ENCODE results near the gene TOM1L1. TPM values are rescaled to one million over a fixed set of nuclear protein-coding genes. Genes with fewer than 3 reads are reported as not detected.

The TOM1L1 gene
- total RNA-seq, 1 donor from 2014 or later = 107 TPM

DNA sequence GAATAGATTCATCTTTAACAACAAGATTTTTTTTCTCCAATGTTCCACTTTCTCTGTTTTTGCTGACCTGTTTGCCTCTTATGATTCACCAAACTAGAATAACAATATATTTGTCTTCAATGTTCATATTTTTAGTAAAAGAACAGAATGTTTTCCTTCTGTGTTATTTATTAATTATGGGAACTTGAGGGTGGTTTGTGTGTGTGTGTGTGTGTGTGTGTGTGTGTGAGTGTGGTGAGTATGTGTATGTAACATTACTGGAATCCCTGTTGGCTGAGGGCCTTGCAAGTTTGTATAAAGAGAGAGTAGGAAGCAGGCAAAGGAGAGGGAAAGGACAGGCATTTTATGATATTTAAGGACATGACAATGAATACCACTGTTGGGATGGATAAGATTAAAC is 81.7 kb downstream of the TOM1L1 start:
- Mint-ChIP-seq H3K27ac (no peak overlapping the region), H3K36me3 (peaks cover 24% of the 10 kb centered on the region), H3K9me3 (peaks cover 24% of the 10 kb centered on the region), H3K27me3 (ENCODE audit: insufficient read depth, low read depth) (no peaks in the 10 kb centered on the region), H3K4me3 (no peak overlapping the region), H3K4me1 (no peaks in the 10 kb centered on the region)
- H3K79me2 ChIP-seq (ENCODE audit: low read depth) = peaks cover 54% of the 10 kb centered on the region
- no peak overlapping the region for H3K9ac ChIP-seq
- TF ChIP-seq EZH2phosphoT487 (IDR thresholded peaks at IDR 0.05) (no peak), EZH2 (IDR thresholded peaks at IDR 0.05) (no peak)
- TF ChIP-seq, protein P1, sequence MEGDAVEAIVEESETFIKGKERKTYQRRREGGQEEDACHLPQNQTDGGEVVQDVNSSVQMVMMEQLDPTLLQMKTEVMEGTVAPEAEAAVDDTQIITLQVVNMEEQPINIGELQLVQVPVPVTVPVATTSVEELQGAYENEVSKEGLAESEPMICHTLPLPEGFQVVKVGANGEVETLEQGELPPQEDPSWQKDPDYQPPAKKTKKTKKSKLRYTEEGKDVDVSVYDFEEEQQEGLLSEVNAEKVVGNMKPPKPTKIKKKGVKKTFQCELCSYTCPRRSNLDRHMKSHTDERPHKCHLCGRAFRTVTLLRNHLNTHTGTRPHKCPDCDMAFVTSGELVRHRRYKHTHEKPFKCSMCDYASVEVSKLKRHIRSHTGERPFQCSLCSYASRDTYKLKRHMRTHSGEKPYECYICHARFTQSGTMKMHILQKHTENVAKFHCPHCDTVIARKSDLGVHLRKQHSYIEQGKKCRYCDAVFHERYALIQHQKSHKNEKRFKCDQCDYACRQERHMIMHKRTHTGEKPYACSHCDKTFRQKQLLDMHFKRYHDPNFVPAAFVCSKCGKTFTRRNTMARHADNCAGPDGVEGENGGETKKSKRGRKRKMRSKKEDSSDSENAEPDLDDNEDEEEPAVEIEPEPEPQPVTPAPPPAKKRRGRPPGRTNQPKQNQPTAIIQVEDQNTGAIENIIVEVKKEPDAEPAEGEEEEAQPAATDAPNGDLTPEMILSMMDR (IDR thresholded peaks at IDR 0.05) = no peak
- H4K20me1 ChIP-seq (ENCODE audit: low read depth) = no peaks in the 10 kb centered on the region
- peaks cover 13% of the 10 kb centered on the region for H3K9me3 ChIP-seq (ENCODE audit: low read depth)
- H3K27ac ChIP-seq = no peak overlapping the region
- H3K4me3 ChIP-seq = no peak overlapping the region
- H3K4me2 ChIP-seq = no peak overlapping the region
- DNase-seq (ENCODE audit: low spot score) = no peak
- H3F3A ChIP-seq (ENCODE audit: low read depth) = no peaks in the 10 kb centered on the region
- no peaks in the 10 kb centered on the region for H3K27me3 ChIP-seq
- no peaks in the 10 kb centered on the region for H3K4me1 ChIP-seq
- H3K36me3 ChIP-seq = peaks cover 5% of the 10 kb centered on the region
- H2AFZ ChIP-seq (replicated peaks) = no peak overlapping the region

DNA sequence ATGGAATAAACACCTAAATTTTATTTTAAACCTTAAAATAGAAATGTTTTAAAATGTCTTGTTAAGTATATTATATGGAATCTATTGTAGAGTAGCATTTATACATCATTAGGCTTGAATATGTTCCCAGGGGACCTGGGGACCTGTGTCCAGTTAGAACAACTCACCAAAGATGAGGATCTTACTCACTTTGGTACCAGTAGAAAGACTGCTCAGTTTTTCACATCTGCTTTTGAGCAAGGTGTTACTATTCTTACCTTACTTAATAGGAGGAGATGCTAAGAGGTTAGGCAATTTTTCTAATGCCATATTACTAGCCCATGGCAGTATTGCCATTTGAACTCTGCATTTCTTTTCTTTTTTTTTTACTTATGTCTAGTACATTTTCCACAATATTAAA is 82.6 kb downstream of the TOM1L1 start:
- no peaks in the 10 kb centered on the region for H3K27me3 ChIP-seq

DNA sequence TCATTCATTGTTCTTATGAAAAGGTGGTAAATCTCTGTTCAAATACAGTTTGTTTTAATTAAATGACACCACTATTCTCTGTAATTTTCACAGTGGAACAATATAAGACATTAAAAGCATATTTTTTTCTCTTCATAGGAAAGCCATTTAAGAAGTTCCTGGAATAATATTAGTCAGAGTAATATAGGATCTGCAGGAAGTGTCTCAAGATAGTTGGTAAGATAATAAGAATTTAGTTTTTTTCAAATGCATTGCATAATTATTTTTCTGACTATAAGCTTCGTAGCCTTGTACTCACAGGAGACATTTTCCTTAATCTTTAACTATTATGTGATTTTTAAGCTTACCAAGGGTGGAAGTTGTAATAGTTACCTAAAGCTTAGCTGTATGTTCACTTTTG is 84.8 kb downstream of the TOM1L1 start:
- H3K27me3 Mint-ChIP-seq (ENCODE audit: insufficient read depth, low read depth) = no peaks in the 10 kb centered on the region

More for the DNA sequence above, 82.6 kb downstream of the TOM1L1 start:
- DNase-seq (ENCODE audit: low spot score) = no peak
- Histone ChIP-seq H3K36me3 (peaks cover 5% of the 10 kb centered on the region), H3F3A (ENCODE audit: low read depth) (no peaks in the 10 kb centered on the region), H3K9me3 (ENCODE audit: low read depth) (peaks cover 13% of the 10 kb centered on the region), H3K4me3 (no peak overlapping the region), H3K27ac (no peak overlapping the region), H4K20me1 (ENCODE audit: low read depth) (no peaks in the 10 kb centered on the region), H3K4me1 (no peaks in the 10 kb centered on the region), H3K79me2 (ENCODE audit: low read depth) (peaks cover 46% of the 10 kb centered on the region), H3K9ac (no peak overlapping the region), H2AFZ (replicated peaks) (no peak overlapping the region), H3K4me2 (no peak overlapping the region)
- Mint-ChIP-seq H3K9me3 (peaks cover 21% of the 10 kb centered on the region), H3K27ac (no peak overlapping the region), H3K27me3 (ENCODE audit: insufficient read depth, low read depth) (no peaks in the 10 kb centered on the region), H3K4me1 (no peaks in the 10 kb centered on the region), H3K36me3 (peaks cover 20% of the 10 kb centered on the region), H3K4me3 (no peak overlapping the region)
- TF ChIP-seq EZH2phosphoT487 (IDR thresholded peaks at IDR 0.05) (no peak), EZH2 (IDR thresholded peaks at IDR 0.05) (no peak)
- TF ChIP-seq, protein P1 (IDR thresholded peaks at IDR 0.05) = no peak

More for the DNA sequence above, 84.8 kb downstream of the TOM1L1 start:
- Histone ChIP-seq H3K4me1 (no peaks in the 10 kb centered on the region), H3K9me3 (ENCODE audit: low read depth) (no peaks in the 10 kb centered on the region), H3K27me3 (no peaks in the 10 kb centered on the region), H2AFZ (replicated peaks) (no peak overlapping the region), H3K9ac (no peak overlapping the region), H3F3A (ENCODE audit: low read depth) (no peaks in the 10 kb centered on the region), H3K36me3 (peaks cover 5% of the 10 kb centered on the region), H3K4me2 (no peak overlapping the region), H3K4me3 (no peak overlapping the region), H3K79me2 (ENCODE audit: low read depth) (peaks cover 24% of the 10 kb centered on the region), H4K20me1 (ENCODE audit: low read depth) (no peaks in the 10 kb centered on the region), H3K27ac (no peak overlapping the region)
- no peak for DNase-seq (ENCODE audit: low spot score)
- Mint-ChIP-seq H3K4me1 (peaks cover 4% of the 10 kb centered on the region), H3K27ac (no peak overlapping the region), H3K4me3 (no peak overlapping the region), H3K36me3 (peaks cover 12% of the 10 kb centered on the region), H3K9me3 (peaks cover 10% of the 10 kb centered on the region)
- TF ChIP-seq, protein P1 (IDR thresholded peaks at IDR 0.05) = no peak
- TF ChIP-seq EZH2phosphoT487 (IDR thresholded peaks at IDR 0.05) = no peak
- no peak for TF ChIP-seq EZH2 (IDR thresholded peaks at IDR 0.05)

All from neural progenitor cell (in vitro differentiated cells).